NCI-H69 (cell line): ENCODE results near the gene MEF2D.

Experiments
- DNase-seq: peaks from one replicate; lab custom pipeline; 2025; lab: John Stamatoyannopoulos, UW

The MEF2D gene

GRCh38 chr1:156427957-156428356 lies 72.6 kb downstream of the MEF2D start:
- no peak for DNase-seq

GRCh38 chr1:156425943-156426342 lies 74.6 kb downstream of the MEF2D start:
- DNase-seq, result no peak

- DNase-seq, result no peak
Measured at GRCh38 chr1:156424806-156425432, 75.7 kb downstream of the MEF2D start.

DNA sequence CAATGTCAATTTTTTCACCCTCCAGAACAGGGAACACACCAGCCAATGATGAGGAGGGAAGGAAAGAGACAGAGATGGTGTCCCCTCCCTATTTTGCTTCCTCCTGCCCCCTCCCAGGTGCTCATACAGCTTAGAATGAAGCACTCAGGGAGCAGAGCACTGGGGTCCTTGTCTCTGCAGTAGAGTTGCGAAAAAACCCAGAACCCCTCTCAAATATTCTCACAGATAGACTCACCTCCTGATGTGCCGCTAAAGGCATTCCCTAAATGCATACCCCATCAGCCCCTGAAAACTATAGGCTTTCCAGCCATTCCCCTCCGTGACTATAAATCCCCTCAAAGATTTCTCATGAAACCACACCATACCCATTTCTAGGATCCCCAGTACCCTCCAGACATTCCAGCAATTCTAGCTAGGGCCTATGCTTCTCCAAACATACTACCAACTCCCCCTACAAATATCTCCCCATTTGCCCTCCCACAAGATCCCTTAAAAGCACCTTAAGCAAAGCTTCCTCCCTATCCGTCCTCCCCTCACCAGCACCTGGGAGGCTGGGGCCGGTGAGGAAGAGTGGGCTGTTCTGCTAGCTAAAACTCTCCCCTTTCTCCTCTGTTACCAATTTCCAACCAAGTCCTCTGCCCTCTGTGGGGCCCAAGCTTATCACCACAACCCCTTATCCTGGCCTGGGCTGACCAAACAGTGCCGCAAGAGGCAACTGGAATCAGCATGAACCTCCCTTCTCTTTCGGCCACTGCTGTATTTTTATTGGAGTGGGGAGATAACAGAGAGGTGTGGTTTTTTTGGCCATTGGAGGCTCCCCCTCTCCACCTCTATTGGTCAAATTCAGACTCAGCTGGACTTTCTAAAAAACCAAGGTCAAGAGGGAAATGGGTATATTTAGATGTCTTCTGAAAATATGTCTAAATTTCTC lies 76.9 kb downstream of the MEF2D start:
- DNase-seq, result no peak

DNA sequence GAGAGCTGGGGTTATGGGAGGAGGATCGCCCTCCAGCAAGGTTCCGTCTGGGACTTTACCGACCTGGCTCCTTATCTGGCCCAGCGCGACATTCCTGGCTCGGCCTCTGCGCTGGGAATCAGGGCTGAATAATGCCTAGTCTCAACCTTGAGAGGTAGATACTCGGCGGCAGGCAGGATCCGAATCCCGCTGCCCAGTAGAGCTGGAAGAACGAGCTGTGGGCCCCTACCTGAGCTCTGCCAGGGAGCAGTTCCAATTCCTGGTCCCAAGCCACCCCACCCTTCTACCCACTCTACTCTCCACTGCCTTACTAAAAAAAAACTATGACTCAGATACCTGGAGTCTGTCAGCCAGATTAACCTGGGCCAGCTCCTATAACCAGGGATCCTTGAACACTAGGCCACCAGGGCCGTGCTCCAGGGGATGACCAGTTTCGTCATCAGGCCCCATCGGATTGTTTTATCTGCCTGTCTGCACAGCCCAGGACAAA lies 77.9 kb downstream of the MEF2D start:
- no peak for DNase-seq

GRCh38 chr1:156421939-156422601 lies 78.5 kb downstream of the MEF2D start:
- no peak for DNase-seq

- DNase-seq, result peak; percentile 87
Measured at GRCh38 chr1:156421062-156421938, 79.3 kb downstream of the MEF2D start.

DNA sequence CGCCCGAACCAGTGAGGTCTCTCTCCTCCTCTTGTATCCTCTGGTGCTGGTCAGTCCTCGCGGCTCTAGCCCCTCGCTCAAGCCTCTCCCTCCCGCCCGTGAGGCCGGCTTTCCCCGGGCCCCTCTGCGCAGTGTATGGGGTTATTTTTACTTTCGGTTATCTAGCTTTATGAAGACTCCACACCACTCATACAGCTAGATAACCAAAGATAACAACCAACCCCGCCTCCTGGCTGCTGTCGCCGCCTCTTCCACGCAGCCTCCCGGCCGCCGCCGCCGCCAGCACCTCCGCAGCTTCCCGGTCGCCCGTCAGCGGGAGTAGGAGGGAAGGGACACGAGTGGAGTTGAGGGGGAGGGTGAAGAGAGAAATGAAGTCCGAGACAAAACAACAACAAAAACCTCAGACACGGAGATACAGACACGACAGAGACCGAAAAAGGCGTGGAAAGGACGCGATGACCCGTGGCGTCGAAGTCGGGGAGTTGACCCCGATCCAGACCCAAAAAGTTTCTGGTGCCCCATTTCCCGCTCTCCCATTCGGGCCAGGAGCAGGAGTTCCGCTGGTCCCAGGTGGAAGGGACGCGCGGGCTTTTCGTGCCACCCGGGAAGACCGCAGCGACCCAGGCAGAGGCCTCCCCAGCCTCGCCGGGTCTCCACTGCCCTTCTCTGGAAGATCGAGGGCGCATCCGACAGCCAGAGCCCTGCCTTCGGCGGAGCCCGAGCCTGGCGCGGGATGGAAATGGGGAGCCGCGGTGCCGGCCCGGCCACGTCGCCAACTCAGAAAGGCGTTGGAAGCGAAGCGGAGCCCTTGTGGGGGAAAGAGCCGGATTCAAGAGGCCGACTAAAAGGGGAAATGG lies 80.1 kb downstream of the MEF2D start:
- DNase-seq, result peak; percentile 41

GRCh38 chr1:156419854-156420204 lies 80.7 kb downstream of the MEF2D start:
- DNase-seq, result no peak

- DNase-seq, result no peak
Measured at GRCh38 chr1:156418416-156419070, 82.0 kb downstream of the MEF2D start.

DNA sequence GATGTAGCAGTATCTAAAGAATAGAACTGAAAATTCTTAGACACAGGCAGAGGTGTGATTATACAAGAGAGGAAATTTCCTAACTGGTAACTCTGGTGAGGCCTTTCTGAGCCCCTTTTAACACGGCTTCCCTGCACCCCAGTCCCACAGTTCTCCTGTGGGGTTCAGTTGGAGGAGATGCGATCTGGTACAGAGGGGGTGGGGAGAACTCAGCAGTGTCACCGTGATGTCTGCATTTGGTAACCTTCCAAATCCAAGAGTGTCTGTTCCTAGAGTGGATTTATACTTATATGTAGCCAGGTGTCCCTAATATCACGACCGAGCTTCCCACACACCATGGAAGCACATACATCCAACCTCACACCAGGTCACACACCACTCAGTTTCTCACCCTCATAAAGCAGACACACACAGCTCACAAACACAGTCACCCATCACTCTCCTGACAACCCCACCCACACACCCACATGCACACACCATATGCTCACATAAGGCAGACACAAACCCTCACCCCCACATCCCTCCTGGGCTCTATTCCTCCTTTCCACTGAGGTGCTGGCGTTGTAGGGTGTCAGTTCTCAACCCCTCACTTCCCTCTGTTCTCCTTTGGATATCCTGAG lies 83.1 kb downstream of the MEF2D start:
- DNase-seq, result no peak

DNA sequence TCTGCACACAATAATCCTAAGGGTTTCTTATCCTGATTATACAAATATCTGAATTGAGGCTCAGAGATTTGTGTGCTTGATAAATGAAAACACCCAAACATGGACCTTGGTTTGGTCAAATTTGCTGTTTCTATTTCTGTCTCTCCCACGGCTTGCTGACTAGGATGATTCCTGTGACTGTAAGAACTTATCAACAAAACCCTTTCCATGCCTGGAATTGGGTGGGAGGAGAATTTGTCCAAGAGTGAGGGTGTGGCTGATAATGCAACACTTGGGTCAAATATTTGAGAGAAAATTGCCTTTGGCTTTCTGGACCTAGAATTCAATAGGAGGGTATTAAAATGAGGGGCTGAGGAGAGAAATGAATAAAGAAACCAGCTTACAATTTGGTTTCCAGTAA lies 83.6 kb downstream of the MEF2D start:
- DNase-seq, result no peak

GRCh38 chr1:156414461-156415064 lies 86.0 kb downstream of the MEF2D start:
- DNase-seq, result no peak
